Measurements from ENCODE around the gene ZNF354B. TPM values are rescaled to one million over a fixed set of nuclear protein-coding genes. Genes with fewer than 3 reads are reported as not detected.

Gene ZNF354B
- total RNA-seq, 1 donor: 12.5 TPM

DNA sequence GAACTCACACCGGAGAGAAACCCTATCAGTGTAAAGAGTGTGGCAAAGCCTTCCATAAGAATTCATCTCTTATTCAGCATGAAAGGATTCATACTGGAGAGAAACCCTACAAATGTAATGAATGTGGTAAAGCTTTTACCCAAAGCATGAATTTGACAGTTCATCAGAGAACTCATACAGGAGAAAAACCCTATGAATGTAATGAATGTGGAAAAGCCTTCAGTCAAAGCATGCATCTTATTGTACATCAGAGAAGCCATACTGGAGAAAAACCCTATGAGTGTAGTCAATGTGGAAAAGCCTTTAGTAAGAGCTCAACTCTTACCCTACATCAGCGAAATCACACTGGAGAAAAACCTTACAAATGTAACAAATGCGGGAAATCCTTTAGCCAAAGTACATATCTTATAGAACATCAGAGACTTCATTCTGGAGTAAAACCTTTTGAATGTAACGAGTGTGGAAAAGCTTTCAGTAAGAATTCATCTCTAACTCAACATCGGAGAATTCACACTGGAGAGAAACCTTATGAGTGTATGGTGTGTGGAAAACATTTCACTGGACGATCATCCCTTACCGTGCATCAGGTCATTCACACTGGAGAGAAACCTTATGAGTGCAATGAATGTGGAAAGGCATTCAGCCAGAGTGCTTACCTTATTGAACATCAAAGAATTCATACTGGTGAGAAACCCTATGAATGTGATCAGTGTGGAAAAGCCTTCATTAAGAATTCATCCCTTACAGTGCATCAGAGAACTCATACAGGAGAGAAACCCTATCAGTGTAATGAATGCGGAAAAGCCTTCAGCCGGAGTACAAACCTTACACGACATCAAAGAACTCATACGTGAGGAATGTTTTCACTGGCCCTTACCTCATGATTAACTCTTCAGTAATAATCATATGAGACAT, 72.3 kb downstream of the ZNF354B start:
- H3K4me3 ChIP-seq (ENCODE audit: low read depth, low read length): no peak overlapping the region
- DNase-seq (ENCODE audit: low read depth): no peak
- TF ChIP-seq, protein P1, sequence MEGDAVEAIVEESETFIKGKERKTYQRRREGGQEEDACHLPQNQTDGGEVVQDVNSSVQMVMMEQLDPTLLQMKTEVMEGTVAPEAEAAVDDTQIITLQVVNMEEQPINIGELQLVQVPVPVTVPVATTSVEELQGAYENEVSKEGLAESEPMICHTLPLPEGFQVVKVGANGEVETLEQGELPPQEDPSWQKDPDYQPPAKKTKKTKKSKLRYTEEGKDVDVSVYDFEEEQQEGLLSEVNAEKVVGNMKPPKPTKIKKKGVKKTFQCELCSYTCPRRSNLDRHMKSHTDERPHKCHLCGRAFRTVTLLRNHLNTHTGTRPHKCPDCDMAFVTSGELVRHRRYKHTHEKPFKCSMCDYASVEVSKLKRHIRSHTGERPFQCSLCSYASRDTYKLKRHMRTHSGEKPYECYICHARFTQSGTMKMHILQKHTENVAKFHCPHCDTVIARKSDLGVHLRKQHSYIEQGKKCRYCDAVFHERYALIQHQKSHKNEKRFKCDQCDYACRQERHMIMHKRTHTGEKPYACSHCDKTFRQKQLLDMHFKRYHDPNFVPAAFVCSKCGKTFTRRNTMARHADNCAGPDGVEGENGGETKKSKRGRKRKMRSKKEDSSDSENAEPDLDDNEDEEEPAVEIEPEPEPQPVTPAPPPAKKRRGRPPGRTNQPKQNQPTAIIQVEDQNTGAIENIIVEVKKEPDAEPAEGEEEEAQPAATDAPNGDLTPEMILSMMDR (IDR thresholded peaks at IDR 0.05; ENCODE audit: insufficient read depth, low read depth, low read length): no peak

Small RNAs within 50 kb of the gene (small RNA-seq; reads per million reads assigned to genes)
- gene AC126915.2 (not detected), gene AC126915.3 (not detected)

Other genes with a start within 250 kb of the ZNF354B start
- 21.6 and 26.3 TPM in 2 replicates for gene CLK4, start 232.9 kb upstream of the ZNF354B start, total RNA-seq
- 8.7 and 9.9 TPM in 2 replicates for gene ZNF354A, start 129.3 kb upstream of the ZNF354B start, total RNA-seq
- under 0.01 and 0.86 TPM in 2 replicates for gene ZFP2, start 36.0 kb downstream of the ZNF354B start, total RNA-seq
- gene ZNF454, start 81.2 kb downstream of the ZNF354B start, total RNA-seq: under 0.01 and 0.43 TPM in 2 replicates
- not detected in 2 replicates for gene GRM6, start 135.4 kb downstream of the ZNF354B start, total RNA-seq
- gene ZNF879, start 163.9 kb downstream of the ZNF354B start, total RNA-seq: 2.6 and 5.6 TPM in 2 replicates
- gene ZNF354C, start 200.4 kb downstream of the ZNF354B start, total RNA-seq: 6.8 and 9.1 TPM in 2 replicates